ENCODE results near the gene RABAC1.
A peak's percentile ranks its signal among the peaks of the same experiment; 100 is the strongest.
"Not testable (repeated sequence)": the region's sequence is repeated elsewhere in the genome, so short reads cannot be mapped to it uniquely, and the experiment has no call there.

The RABAC1 gene

DNA sequence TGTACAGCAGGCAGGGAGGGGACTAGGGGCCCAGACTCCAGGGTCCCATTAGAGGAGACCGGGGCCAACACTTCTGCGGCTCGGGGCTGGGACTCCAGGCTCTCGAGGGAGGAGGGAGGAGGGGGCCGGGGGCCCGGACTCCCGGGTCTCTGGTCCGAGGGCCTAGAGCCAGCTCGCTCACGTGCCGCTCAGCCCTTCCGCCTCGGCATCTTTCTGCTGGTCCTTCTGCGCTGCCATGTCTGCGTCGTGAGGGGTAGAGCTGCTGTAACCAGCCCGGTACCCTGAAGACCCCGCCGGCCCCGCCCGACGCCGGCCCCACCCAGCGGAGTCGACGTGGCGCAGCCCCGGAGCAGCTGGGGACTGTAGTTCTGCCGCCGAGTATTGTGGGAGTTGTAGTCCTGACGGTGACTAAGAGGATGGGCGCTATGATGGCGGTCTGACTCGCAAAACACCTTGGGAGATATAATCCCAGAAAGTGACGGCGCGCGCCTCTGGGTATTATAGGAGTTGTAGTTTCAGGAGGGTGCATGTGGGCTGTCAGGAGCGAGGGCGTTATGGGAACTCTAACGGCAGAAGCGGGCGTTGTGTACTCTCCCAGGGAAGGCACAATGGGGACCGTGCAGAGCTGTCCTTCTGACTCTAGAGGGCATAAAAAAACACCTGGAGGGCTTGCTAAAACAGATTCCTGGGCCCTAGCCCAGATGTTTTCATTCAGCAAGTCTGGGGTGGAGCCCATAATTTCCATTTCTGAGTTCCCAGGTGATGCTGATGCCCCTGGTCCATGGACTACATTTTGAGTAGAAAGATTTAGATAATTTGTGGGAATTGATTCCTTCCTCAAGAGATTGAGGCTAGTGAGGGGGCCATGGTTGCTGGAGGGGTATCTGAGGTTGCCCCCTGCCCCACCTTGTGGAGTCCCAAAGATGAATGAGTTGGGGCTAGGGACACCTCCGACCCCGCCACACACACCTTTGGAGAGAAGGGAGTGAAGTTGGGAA, at the start of gene RABAC1:
Gene RABAC1 (minus strand): TSS at position 266 of the 998 bp plus-strand sequence. CDS start 29 bp downstream, at position 237.
- peak; percentile 97 for DNase-seq

DNA sequence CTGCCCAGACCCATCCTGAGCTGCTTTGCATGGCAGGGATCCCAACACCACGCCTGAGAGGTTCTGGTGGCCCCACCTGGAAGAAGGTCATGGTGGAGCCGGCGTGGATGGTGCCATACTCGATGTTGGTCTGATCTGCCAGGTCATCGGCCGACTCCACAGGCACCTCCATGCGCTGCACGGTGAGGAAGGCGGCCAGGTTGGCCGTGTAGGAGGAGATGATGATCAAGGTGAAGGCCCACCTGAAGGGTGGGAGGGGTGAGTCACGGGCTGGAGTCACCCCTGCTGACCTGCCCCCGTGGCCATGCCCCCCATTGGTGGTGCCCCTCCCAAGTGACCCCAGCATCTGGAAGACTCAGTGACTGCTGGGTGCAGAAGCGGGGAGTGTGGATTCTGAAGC, 47.4 kb upstream of the RABAC1 start:
- no peak for DNase-seq

DNA sequence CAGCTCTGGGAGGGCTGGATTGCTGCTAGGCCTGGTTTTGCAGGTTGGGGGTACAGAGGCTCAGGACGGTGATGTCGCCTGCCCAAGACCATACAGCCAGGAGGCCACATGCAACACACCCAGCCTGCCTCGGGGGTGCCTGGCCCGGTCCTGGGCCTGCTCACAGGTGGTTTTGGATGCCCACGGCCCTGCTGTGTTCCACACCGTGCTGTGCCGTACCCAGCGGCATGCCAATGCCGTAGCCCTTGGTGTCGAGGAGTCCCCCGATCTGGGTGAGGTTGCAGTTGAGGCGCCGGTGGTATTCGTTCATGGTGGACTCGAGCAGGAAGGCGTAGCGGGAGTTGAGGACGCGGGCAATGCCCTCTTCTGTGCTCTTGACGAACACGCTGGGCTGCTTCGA, 46.4 kb upstream of the RABAC1 start:
- no peak for DNase-seq

DNA sequence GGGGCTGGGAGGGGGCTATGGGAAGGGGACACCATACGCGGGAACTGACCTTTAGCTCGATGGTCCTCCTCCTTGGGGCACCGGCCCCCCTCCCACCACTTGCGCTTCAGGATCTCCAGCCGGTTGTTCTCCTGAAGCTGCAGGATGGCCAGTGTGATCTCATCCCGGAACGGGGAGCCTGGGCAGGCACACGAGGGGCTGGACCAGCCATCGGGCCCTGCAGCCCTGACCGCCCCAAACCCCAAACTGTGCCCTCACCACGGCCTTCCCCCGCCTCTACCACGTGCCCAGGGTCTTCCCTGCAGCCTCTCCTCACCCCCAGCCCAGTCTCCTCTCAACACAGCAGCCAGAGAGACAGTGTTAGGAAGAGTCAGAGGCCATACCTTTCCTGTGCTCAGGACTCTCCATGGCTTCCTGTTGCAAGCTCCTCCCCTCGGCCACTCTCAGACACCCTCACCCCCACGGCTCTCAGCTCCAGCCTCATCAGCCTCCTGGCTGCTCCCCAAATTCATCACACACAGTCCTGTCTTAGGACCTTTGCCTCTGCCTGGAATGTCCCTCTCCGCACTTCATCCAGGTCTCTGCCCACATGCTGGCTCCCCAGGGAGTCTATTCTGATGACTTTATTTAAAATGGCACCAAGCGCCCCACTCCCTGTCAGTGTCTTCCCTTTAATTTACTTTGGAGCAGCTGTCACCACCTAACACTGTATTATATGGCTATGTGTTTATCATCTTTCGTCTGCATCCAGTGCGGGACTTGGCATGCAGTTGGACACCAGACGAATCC, 44.6 kb upstream of the RABAC1 start:
- no peak for DNase-seq

GRCh38 chr19:41999878-42000208, 40.7 kb upstream of the RABAC1 start:
- DNase-seq: no peak

DNA sequence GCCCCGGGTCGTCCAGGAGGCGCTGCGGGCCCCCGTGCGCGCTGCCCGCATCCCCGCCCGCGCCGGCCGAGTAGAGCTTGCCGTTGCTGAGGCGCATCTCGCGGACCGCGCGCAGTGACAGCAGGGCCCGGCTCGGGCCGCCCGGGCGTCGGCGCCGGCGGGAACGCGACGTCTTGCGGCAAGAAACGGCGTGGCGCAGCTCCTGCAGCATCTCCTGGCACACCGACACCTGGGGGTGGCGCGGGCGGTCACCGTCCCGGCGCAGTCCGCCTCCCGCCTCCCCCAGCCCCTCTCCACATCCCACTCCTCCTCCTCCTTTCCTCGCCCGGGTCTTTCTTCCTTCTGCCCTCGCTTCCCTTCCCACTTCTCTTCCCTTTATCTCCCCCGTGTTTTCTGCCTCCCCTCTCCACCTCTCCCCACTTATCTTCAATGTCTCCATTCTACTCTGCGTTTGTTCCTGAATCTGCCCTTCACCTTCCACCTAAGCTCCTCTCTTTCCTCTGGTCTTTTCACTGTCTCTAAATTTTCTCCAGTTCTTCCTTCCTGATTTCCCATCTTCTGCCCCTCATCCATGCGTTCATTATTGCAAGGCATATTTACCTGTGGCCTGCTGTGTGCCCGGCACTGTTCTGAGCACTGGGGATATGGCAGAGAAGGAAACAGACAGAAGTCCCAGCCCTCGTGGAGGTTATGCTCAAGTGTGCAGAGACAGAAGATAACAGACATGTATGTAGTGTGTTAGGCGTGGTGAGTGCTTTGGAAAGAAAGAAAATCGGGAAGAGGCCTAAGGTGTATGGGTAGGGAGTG, 40.2 kb upstream of the RABAC1 start:
- DNase-seq: no peak

GRCh38 chr19:41998246-41999020, 39.3 kb upstream of the RABAC1 start:
- no peak for DNase-seq

DNA sequence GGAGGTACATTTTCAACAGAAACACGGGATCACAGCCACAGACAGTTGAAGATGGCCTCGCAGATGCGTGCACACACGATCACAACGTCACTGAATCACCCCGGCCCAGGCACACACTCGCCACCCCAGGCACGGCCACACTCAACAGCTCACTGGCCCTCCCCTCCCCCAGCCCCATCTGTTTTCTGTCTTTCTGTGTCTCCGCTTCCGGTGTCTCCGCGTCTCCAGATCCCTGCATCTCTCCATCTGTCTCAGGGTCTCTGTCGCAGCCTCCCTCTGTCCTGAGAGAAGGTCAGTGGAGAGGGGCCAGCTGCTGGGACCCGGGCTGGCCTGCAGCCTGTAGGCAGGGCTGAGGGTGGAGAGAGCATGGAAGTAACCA, 38.7 kb upstream of the RABAC1 start:
- DNase-seq: peak; percentile 87

- DNase-seq: no peak
These were observed 38.2 kb upstream of the RABAC1 start for GRCh38 chr19:41997121-41997850.

DNA sequence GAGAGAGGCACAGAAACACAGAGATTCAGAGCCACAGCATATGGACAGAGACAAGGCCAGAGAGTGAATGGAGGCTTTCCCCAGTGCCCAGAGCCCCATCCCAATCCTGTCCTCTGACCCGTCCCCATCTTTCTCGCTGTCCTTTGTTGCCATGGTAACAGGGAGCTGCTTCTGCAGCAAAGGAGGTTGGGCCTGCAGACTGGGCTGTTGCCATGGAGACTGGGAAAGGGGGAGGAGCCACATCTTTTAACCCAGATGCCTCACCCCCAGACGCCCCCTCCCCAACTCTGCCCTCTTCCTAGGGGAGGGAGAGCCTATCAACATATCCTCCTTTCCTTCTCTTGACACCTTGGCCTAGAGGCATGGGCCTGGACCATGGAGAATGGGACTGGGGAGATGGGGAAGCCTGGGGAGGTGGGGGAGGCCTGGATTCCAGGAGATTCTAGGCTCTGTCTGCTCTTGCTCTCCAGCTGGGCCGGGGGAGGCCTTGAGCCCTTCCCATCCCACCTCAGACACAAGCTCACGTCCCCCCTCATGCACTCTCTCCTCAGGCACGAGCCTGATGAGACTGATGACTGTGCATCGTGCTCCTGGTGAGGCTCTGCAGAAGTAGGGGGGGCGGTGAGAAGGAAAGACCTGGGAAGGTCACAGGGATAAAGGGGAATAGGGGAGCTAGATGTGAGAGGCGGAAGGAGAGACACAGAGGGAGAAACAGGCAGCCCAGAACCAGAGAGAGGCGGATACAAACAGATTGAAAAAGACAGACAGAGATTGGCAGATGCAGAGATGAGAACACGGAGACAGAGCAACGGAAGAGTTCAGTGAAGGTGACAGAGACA, 37.1 kb upstream of the RABAC1 start:
- peak; percentile 38 for DNase-seq

GRCh38 chr19:41994994-41995958, 36.2 kb upstream of the RABAC1 start:
- no peak for DNase-seq

- no peak for DNase-seq
These were observed 35.4 kb upstream of the RABAC1 start for GRCh38 chr19:41994521-41994971.

DNA sequence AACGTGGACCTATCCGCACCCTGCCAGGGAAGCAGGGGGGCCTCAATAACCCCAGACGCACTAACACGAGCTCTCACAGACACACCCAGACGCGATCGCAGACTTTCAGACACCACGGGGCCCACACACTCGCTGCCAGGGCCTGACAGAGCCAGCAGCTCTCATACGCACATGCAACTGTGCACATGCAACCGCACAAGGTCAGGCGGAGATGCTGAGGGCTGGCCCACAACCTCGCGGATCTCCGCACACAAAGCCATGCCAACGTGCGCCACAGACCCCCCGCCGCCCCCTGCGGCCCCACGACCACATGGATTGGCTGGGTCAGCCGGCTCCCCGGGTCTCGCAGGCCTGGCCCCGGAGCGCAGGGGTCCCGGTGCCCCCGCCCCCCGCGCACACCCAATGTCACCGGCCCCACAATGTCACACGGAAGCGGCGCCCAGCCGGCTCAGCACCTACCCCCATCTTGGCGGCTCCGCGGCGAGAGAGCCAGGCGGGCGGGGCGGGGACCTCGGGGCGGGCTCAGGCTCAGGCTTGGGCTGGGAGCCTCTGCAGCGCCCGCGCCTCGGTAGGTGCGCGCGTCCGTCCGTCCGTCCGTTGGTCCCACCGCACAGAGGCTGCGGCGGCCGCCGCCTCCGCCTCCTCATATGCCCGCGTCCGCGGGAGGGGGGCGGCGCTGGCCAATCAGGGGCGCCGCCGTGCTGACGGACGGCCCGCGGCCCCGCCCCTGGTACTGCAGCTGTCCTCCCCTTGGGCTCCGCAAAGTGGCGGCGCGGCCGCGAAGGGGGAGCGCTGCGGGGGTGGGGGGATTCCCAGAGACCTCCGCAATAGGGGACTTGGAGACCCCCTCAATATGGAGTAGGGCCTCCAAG, 34.7 kb upstream of the RABAC1 start, which contains the start of gene ATP1A3:
Gene ATP1A3 (minus strand): TSS at position 619 of the 872 bp plus-strand sequence. CDS start 154 bp downstream, at position 465.
- DNase-seq: peak; percentile 37

GRCh38 chr19:41991925-41992569, 32.9 kb upstream of the RABAC1 start:
- DNase-seq: not testable (repeated sequence)

- no peak for DNase-seq
These were observed 31.9 kb upstream of the RABAC1 start for GRCh38 chr19:41991025-41991424.

GRCh38 chr19:41990615-41991014, 31.5 kb upstream of the RABAC1 start:
- DNase-seq: no peak

GRCh38 chr19:41990028-41990427, 30.9 kb upstream of the RABAC1 start:
- no peak for DNase-seq
